HG03378 (cell line): ENCODE measurements around the gene MMP23B.

Experiments
- ATAC-seq: cut with Tn5 transposase; IDR thresholded peaks from one replicate; pipeline ENCODE4 v1.9.1; 2021; ENCODE audit warnings: mild to moderate bottlenecking, moderate library complexity; ENCODE audit not compliant: unreplicated experiment

MMP23B gene

DNA sequence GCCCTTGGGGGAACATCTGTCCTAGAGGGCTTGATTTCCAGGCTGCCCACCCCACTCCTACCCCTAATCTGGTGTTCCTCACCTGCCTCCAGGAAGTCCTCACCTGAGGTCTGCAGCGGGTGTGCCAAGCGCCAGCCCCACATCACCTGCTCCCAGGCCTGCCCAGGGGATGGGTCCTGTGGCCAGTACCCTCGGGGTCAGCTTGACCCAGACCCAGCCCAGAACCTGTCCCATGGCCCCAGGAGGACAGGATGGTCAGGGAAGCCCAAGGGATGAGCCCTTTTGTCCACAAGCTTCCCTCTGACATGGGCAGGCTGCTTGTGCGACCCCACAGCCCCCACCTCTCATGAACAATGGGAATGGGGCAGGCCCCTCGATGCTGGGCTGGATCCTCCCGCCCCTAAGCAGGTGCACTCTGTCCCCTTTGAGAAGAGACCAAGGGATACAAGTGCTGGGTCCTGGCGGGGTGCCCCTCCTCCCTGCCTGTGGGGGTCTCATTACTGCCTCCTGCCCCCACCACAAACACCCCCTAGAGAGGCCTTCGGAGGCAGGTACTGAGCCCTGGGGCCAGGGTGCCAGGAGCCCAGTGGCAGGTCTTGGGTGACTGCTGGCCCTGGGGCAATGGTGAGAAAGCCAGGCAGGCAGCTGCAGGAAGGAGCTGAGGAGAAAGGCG, 13.4 kb upstream of the MMP23B start:
- ATAC-seq: no peak

- ATAC-seq: no peak
Measured at GRCh38 chr1:1619917-1620361, 12.0 kb upstream of the MMP23B start.

- ATAC-seq: no peak
Measured at GRCh38 chr1:1620433-1621139, 11.4 kb upstream of the MMP23B start.

DNA sequence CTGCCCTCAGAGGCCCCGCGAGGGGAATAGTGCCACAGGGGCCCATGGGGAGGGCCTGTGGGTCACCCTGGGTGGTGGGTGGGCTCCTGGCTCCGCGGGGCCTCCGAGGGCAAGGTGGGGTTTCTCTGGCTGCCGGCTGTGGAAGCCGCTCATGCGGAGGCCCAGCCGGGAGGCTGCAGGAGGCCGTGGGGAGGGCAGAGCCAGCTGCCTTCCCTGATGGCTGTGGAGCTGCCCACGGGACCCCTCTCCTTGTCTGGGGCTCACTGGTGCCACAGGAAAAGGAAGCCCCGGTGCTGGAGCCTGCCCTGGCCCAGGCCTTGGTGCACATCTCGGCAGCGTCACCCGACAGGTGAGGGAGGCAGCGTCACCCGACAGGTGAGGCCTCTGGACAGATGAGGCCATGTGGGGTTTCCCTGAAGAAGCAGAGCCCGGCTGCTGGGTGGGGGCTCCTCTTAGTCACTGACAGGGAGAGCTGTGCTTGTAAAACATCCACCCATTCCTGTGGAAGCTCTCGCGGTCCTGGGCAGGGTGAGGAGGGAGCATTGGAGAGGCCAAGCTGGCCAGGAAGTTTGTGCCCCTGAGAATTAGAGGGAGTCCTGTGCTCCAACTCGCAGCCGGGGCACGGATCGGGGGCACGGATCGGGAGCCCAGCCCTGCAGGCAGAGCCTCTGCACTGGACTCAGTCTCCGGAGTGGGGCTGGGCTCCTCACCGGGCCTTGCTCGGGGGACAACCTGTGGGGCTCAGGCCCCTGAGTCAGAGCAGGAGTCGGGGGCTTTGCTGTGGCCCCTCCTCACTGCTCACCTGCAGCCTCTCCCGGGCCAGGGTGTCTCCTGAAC, 10.6 kb upstream of the MMP23B start:
- no peak for ATAC-seq

GRCh38 chr1:1622010-1622787, 9.8 kb upstream of the MMP23B start:
- ATAC-seq: no peak

- no peak for ATAC-seq
Measured at GRCh38 chr1:1622788-1623094, 9.2 kb upstream of the MMP23B start.

DNA sequence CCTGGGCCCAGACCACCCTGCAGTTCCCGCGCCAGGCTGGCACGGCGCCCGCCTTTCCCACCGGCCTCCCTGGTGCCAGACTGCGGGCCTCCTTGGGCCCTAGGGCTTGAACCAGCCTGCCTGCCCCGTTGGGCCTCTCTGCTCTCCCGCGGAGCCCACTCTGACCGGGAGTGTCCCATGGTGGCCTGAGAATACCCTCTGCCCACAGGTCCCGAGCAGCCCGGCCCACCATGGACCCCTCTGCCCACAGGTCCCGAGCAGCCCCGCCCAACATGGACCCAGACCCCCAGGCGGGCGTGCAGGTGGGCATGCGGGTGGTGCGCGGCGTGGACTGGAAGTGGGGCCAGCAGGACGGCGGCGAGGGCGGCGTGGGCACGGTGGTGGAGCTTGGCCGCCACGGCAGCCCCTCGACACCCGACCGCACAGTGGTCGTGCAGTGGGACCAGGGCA, 8.8 kb upstream of the MMP23B start:
- ATAC-seq: no peak

DNA sequence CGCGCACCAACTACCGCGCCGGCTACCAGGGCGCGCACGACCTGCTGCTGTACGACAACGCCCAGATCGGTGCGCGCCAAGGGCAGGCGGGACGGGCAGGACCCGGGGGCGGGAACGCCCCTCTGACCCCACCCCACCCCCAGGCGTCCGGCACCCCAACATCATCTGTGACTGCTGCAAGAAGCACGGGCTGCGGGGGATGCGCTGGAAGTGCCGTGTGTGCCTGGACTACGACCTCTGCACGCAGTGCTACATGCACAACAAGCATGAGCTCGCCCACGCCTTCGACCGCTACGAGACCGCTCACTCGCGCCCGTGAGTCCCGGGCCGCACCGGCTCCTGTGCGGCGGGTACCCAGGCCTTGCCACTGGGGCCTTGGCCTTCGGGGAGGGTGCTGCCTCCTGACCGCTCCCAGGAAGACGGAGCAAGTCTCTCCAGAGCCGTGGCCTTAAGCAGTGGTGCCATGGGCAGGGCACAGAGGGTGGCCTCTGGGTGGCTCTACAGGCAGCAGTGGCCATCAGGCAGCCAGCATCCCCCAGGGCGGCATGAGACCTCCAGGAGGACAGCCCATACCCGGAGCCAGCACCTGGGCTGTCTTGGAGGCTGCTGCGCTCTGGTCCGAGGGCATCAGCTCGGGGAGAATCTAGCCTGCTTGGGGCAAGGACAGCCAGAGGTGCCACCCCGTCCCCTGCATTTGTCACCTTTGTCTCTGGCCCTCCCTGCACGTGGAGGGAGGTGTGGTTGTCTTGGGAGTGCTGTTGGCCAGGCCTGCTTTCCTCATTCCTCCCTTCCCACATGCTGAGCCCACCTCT, 8.1 kb upstream of the MMP23B start:
- ATAC-seq: no peak

- no peak for ATAC-seq
Measured at GRCh38 chr1:1624443-1625403, 7.2 kb upstream of the MMP23B start.

- no peak for ATAC-seq
Measured at GRCh38 chr1:1625404-1625775, 6.6 kb upstream of the MMP23B start.

GRCh38 chr1:1625824-1626206, 6.2 kb upstream of the MMP23B start:
- ATAC-seq: no peak

DNA sequence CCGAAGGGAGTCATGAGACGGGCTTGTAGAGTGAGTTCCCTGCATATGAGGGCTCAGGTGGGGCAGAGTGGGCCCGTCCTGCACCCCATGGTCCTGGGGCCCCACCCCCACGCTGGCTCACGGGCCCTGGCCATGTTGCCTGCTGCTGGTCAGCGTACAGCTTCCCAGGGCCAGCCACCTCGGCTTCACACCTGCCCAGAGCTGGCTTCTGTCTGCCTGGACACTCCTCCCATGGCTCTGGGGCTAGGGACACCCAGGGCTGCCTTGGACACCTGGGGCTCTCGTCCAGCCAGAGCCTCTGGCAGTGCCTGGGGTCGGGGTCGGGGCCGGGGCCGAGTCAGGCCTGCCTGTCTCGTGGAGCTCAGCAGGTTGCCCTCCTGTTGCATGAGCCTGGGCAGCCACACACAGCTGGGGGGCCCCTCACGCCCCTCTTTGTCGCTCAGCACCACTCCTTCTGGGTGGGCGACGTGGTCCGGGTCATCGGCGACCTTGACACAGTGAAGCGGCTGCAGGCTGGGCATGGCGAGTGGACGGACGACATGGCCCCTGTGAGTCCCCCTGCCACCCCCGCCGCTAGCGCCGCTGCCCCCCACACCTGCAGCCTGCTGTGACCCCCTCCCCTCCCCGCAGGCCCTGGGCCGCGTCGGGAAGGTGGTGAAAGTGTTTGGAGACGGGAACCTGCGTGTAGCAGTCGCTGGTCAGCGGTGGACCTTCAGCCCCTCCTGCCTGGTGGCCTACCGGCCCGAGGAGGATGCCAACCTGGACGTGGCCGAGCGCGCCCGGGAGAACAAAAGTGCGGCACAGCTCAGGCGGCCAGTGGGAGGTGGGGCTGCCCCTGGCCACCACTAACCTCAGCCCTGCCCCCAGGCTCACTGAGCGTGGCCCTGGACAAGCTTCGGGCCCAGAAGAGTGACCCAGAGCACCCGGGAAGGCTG, 5.5 kb upstream of the MMP23B start:
- no peak for ATAC-seq

- ATAC-seq: no peak
Measured at GRCh38 chr1:1627261-1627828, 4.6 kb upstream of the MMP23B start.

GRCh38 chr1:1627829-1628753, 3.9 kb upstream of the MMP23B start:
- no peak for ATAC-seq

GRCh38 chr1:1628754-1629429, 3.1 kb upstream of the MMP23B start:
- no peak for ATAC-seq
